ENCODE data around the gene OR9K2. TPM values are rescaled to one million over a fixed set of nuclear protein-coding genes. Genes with fewer than 3 reads are reported as not detected.
A peak's percentile ranks its signal among the peaks of the same experiment; 100 is the strongest.
"Not testable (repeated sequence)": the region's sequence is repeated elsewhere in the genome, so short reads cannot be mapped to it uniquely, and the experiment has no call there.

OR9K2 gene, protein sequence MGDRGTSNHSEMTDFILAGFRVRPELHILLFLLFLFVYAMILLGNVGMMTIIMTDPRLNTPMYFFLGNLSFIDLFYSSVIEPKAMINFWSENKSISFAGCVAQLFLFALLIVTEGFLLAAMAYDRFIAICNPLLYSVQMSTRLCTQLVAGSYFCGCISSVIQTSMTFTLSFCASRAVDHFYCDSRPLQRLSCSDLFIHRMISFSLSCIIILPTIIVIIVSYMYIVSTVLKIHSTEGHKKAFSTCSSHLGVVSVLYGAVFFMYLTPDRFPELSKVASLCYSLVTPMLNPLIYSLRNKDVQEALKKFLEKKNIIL
- total RNA-seq = not detected

DNA sequence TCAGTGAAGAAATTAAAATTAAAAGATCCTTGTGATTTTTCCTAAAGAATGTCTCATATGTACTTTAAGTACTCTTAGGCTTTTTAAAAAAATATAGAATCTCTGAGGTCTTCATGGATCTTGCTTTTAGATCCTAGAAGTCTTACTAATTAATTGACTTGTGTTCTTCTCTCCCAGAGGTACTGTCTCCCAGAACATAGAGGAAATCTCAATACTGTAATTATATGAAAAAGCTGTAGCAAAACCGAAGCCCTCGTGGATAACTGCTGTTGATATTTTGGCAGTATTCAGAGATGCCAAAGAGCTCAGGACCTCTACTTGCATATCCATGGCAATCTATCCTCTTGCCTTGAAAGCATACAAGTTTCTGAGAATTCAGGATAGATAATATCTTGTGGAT lies at the start of gene OR9K2:
TSS of gene OR9K2 (plus strand) at position 301 of the 400 bp plus-strand sequence. CDS start 3,429 bp downstream, outside the sequence.
- CTCF ChIA-PET = no interaction called here
- no peak within 1 kb of the TSS for H3K4me3 Mint-ChIP-seq

DNA sequence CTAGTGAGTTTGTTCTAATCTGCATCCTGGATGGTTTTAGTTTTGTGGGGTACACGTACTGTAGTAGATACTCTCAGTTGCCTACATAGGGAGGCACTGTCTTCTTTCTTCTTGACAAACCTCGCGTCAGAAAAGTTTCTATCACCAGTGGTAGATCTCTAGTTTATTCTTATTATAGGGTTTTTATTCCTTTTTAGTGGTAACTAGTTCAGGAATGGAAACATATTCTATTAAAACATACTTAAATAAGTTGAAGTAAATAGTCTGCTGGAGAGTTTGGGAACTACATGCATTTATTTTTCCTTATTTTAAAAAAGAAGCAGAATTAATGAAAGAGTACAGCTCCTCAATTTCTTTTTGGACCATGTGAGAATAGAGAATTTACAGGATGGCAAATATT lies 33.6 kb upstream of the OR9K2 start:
- peaks cover 10% of the 10 kb centered on the region for H3K27me3 Mint-ChIP-seq (ENCODE audit: low read depth)
- intact Hi-C loops (cut with micrococcal nuclease) = no loop called here
- no peaks in the 10 kb centered on the region for H3K36me3 Mint-ChIP-seq (ENCODE audit: low read depth)
- CTCF ChIA-PET = no interaction called here
- no peak overlapping the region for H3K4me3 Mint-ChIP-seq
- no peaks in the 10 kb centered on the region for H3K9me3 Mint-ChIP-seq
- no peaks in the 10 kb centered on the region for H3K4me1 Mint-ChIP-seq (ENCODE audit: low read depth)
- no peak for DNase-seq
- no peak overlapping the region for H3K27ac Mint-ChIP-seq

More for the DNA sequence above, at the start of gene OR9K2:
- DNase-seq = no peak
- Mint-ChIP-seq H3K27ac (no peak within 1 kb of the TSS), H3K27me3 (ENCODE audit: low read depth) (peaks cover 30% of the 10 kb centered on the region), H3K9me3 (no peaks in the 10 kb centered on the region), H3K36me3 (ENCODE audit: low read depth) (no peaks in the 10 kb centered on the region), H3K4me1 (ENCODE audit: low read depth) (no peaks in the 10 kb centered on the region)
- intact Hi-C loops (cut with micrococcal nuclease) = no loop called here

DNA sequence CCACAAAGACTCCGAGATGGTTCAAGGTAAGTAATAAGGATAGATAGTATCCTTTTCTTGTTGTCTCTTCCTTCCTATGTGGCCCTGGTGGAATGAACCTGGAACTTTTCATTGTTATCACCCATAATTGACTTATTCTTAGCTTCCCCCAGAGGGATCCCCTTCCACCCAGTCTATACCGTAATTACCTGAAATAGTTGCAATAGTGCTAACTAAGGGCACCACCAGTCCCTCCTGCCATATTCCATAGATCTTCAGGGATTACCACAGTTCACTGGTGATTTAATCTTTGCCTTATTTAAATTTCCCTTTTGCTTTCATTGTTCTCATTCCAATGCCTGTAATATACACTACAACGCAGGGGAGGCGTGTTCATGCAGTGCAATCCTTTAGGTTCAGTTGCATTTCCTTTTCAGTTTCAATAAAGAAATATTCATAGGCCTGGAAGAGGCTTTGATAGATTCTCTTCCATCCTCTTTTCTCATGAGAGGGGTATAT lies 13.8 kb upstream of the OR9K2 start:
- DNase-seq = no peak
- Mint-ChIP-seq H3K36me3 (ENCODE audit: low read depth) (no peaks in the 10 kb centered on the region), H3K27me3 (ENCODE audit: low read depth) (peaks cover 6% of the 10 kb centered on the region), H3K4me1 (ENCODE audit: low read depth) (no peaks in the 10 kb centered on the region), H3K4me3 (no peak overlapping the region), H3K9me3 (no peaks in the 10 kb centered on the region), H3K27ac (no peak overlapping the region)
- CTCF ChIA-PET = interaction anchor here (0.5 to 0.7 kb wide), 2 partner anchors 390 to 452 kb away, joined by 3 read pairs; no protein-coding TSS in a partner anchor
- intact Hi-C loops (cut with micrococcal nuclease) = no loop called here

DNA sequence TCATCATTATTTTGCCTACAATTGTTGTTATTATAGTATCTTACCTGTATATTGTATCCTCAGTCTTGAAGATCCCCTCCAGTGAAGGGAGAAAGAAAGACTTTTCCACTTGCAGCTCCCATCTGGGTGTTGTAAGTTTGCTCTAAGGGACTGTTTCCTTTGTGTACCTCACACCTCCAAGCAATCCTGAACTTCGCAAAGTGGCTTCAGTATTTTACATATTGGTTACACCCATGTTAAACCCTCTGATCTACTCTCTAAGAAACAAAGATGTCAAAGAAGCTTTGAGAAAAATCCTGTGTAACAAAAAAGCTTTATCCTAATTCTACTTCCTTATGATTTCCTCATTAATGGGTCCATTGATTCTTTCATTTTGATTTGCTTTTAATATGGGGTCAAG lies 10.1 kb upstream of the OR9K2 start:
- CTCF ChIA-PET = no interaction called here
- Mint-ChIP-seq H3K9me3 (no peaks in the 10 kb centered on the region), H3K27me3 (ENCODE audit: low read depth) (peaks cover 22% of the 10 kb centered on the region), H3K27ac (no peak overlapping the region), H3K4me3 (no peak overlapping the region), H3K36me3 (ENCODE audit: low read depth) (no peaks in the 10 kb centered on the region), H3K4me1 (ENCODE audit: low read depth) (no peaks in the 10 kb centered on the region)
- DNase-seq = no peak
- intact Hi-C loops (cut with micrococcal nuclease) = no loop called here

DNA sequence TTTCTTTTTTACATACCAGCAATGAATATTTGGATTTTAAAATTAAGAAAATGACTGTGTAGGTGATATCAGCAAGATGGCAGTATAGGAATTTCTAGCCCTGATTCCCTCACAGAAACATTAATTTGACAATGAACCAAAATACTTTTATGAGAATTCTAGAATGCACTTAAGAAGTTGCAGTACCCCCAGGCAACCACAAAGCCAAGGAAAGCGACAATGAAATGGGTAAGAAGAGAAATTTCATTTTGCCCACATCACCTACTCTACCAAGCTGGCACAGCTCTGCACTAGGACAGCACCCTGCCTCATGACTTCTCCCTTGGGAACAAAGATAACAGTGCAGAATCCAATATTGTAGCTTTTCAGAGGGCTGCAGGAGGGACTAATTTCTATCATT lies 6.6 kb downstream of the OR9K2 start:
- Mint-ChIP-seq H3K9me3 (no peaks in the 10 kb centered on the region), H3K4me3 (no peak overlapping the region), H3K4me1 (ENCODE audit: low read depth) (no peaks in the 10 kb centered on the region), H3K36me3 (ENCODE audit: low read depth) (no peaks in the 10 kb centered on the region), H3K27ac (no peak overlapping the region), H3K27me3 (ENCODE audit: low read depth) (peaks cover 31% of the 10 kb centered on the region)
- DNase-seq = no peak
- intact Hi-C loops (cut with micrococcal nuclease) = no loop called here
- CTCF ChIA-PET = interaction anchor here (0.6 to 1.1 kb wide), 3 partner anchors 8 to 268 kb away, joined by 3 read pairs; partner anchors contain the start of gene OR6C65

DNA sequence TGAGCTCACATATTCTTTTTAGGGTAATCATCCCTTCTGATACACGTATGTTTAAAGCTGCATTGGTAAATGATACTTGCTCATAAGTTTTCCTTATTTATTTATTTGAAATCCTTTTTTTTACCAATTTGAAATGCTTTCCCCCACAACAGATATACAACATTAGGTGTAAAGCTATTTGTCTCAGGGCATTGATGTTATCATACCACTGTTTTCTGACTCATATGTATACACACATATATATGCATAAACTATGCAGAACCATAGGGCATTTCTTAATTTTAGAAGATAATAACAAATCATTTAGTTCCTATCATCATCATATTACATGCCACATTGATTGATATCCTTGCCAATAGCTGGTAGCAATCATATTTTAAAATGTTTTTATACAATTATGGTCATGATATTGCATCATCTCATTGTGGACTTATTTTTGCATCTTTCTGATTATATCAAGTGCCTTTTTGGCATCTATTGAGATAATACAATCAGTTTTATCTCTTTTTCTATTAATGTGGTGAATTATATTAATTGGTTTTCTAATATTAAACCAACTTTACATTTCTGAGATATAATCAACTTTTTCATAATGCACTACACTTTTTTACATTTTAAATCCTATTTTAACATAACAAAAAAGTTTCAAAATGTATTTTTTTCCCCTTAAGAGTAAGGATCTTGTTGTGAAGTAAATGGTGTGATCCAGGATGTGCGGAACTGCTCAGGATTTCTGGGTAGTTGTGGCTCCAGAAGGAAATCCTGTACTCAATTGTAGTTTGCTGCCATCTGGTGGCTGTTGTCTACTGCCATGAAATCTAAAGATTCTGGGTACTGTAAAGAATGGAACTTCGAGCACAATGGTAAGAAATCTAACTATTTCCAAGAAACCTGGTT lies 16.7 kb downstream of the OR9K2 start:
- intact Hi-C loops (cut with micrococcal nuclease) = loop anchor here (1.0 to 2.0 kb wide), 4 partner anchors 70 to 394 kb away; partner anchors contain the start of gene MUCL1
- Mint-ChIP-seq H3K4me1 (ENCODE audit: low read depth) (no peaks in the 10 kb centered on the region), H3K4me3 (no peak overlapping the region), H3K9me3 (no peaks in the 10 kb centered on the region), H3K27ac (no peak overlapping the region), H3K36me3 (ENCODE audit: low read depth) (no peaks in the 10 kb centered on the region), H3K27me3 (ENCODE audit: low read depth) (no peaks in the 10 kb centered on the region)
- CTCF ChIA-PET = interaction anchor here (0.5 to 1.5 kb wide), 11 partner anchors 31 to 891 kb away, joined by 3 to 9 read pairs (median 3); no protein-coding TSS in a partner anchor
- peak; percentile 70 for DNase-seq

DNA sequence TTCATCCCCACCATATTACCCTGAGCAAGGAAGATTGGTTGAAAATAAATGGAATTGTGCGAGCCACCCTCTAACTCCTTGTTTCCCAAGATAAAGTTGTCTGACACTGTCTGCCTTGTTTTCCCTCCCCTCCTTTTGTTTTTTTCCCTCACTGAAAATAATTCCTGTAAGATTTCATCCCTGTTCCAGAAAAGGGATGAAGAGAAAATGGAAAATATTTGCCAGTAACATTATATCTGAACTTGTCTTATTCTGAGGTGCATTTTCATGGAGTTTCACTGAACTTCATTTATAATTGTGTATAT lies 17.3 kb downstream of the OR9K2 start:
- intact Hi-C loops (cut with micrococcal nuclease) = loop anchor here (1.0 to 2.0 kb wide), 4 partner anchors 70 to 394 kb away; partner anchors contain the start of gene MUCL1
- CTCF ChIA-PET = interaction anchor here (0.6 to 1.5 kb wide), 4 partner anchors 72 to 457 kb away, joined by 3 to 9 read pairs (median 3); no protein-coding TSS in a partner anchor
- Mint-ChIP-seq H3K4me1 (ENCODE audit: low read depth) (no peaks in the 10 kb centered on the region), H3K27me3 (ENCODE audit: low read depth) (no peaks in the 10 kb centered on the region), H3K9me3 (no peaks in the 10 kb centered on the region), H3K4me3 (no peak overlapping the region), H3K27ac (no peak overlapping the region), H3K36me3 (ENCODE audit: low read depth) (no peaks in the 10 kb centered on the region)
- no peak for DNase-seq

DNA sequence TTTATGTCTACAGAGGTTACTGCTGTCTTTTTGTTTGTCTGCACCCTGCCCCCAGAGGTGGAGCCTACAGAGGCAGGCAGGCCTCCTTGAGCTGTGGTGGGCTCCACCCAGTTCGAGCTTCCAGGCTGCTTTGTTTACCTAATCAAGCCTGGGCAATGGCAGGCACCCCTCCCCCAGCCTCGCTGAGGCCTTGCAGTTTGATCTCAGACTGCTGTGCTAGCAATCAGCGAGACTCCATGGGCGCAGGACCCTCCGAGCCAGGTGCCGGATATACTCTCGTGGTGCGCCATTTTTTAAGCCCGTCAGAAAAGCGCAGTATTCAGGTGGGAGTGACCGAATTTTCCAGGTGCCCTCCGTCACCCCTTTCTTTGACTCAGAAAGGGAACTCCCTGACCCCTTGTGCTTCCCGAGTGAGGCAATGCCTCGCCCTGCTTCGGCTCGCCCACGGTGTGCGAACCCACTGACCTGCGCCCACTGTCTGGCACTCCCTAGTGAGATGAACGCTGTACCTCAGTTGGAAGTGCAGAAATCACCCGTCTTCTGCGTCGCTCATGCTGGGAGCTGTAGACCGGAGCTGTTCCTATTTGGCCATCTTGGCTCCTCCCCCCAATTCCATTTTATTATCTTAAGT lies 40.9 kb downstream of the OR9K2 start:
- DNase-seq; H3K27me3 Mint-ChIP-seq (ENCODE audit: low read depth); intact Hi-C loops (cut with micrococcal nuclease); H3K36me3 Mint-ChIP-seq (ENCODE audit: low read depth); H3K4me3 Mint-ChIP-seq; H3K4me1 Mint-ChIP-seq (ENCODE audit: low read depth); CTCF ChIA-PET; H3K27ac Mint-ChIP-seq; H3K9me3 Mint-ChIP-seq: not testable (repeated sequence)

DNA sequence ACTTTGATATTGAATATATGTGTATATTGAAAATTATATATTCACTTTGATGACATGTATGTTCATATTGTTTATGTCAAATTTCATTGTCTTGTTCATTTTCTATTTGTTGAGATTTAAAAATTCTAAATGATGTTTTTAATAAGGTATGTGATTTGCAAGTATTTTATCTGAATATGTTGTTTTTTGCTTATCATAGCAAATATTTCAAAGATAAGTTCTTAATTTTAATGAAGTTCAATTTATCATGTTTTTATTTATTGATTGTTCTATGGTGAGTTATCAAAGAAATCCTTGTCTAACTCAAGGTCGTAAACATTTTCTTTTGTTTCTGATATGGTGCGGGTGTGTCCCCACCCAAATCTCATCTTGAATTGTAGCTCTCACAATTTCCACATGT lies 45.2 kb downstream of the OR9K2 start:
- no peak for DNase-seq
- no peaks in the 10 kb centered on the region for H3K9me3 Mint-ChIP-seq
- peaks cover 9% of the 10 kb centered on the region for H3K27me3 Mint-ChIP-seq (ENCODE audit: low read depth)
- CTCF ChIA-PET = no interaction called here
- H3K27ac Mint-ChIP-seq = no peak overlapping the region
- intact Hi-C loops (cut with micrococcal nuclease) = no loop called here
- no peaks in the 10 kb centered on the region for H3K36me3 Mint-ChIP-seq (ENCODE audit: low read depth)
- H3K4me3 Mint-ChIP-seq = no peak overlapping the region
- peaks cover 3% of the 10 kb centered on the region for H3K4me1 Mint-ChIP-seq (ENCODE audit: low read depth)

DNA sequence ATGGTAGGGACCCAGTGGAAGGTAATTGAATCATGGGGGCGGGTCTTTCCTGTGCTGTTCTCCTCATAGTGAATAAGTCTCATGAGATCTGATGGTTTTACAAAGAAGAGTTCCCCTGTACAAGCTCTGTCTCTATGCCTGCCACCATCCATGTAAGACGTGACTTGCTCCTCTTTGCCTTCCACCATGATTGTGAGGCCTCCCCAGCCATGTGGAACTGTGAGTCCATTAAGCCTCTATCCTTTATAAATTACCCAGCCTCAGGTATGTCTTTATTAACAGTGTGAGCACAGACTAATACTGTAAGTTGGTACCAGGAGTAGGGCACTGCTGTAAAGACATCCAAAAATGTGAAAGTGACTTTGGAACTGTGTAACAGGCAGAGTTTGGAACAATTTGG lies 45.6 kb downstream of the OR9K2 start:
- H3K4me1 Mint-ChIP-seq (ENCODE audit: low read depth); H3K9me3 Mint-ChIP-seq; CTCF ChIA-PET; H3K36me3 Mint-ChIP-seq (ENCODE audit: low read depth); DNase-seq; intact Hi-C loops (cut with micrococcal nuclease); H3K27me3 Mint-ChIP-seq (ENCODE audit: low read depth); H3K4me3 Mint-ChIP-seq: not testable (repeated sequence)
- peak overlapping the region; percentile 63 for H3K27ac Mint-ChIP-seq

DNA sequence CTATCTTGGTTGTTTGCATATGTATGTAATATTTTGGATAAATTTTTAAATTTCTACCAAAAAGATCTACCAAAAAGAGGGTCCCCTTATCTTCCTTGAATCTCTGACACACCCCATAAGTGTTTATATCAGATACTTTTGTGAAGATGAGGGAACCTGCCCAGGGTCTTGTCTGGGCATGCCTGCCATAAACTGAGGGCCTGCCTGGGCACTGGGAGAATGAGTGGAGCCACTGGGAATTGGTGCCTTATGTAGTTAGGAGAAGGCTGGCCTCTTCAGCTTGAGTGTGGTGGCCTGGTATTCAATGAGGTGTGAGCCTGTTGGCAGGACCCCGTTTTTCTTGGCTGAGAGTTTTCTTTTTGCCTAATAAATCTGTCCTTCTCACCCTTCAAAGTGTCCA lies 46.5 kb downstream of the OR9K2 start:
- H3K4me1 Mint-ChIP-seq (ENCODE audit: low read depth) = peaks cover 5% of the 10 kb centered on the region
- CTCF ChIA-PET = no interaction called here
- no peak for DNase-seq
- H3K4me3 Mint-ChIP-seq = no peak overlapping the region
- peaks cover 8% of the 10 kb centered on the region for H3K27me3 Mint-ChIP-seq (ENCODE audit: low read depth)
- intact Hi-C loops (cut with micrococcal nuclease) = no loop called here
- no peak overlapping the region for H3K27ac Mint-ChIP-seq
- peaks cover under 1% of the 10 kb centered on the region for H3K36me3 Mint-ChIP-seq (ENCODE audit: low read depth)
- H3K9me3 Mint-ChIP-seq = peaks cover 2% of the 10 kb centered on the region

DNA sequence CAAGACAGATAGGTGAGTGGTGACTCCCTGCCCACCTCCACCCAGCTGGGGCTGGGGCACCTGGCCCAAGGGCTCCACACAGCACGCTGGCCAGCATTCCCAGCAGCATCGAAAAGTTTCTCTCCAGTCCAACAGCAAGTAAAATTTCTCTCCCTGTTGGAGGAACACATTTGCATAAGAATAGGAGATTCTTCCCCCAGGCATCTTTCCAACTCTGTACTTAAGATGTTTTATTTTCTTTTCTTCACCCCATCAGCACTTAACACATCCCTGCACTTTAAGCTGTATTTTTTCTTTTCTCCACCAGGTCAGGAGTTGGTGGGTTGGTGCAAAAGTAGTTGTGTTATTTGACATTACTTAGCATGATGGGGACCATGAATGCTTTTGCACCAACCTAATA lies 47.2 kb downstream of the OR9K2 start:
- no peak overlapping the region for H3K27ac Mint-ChIP-seq
- CTCF ChIA-PET = no interaction called here

More for the DNA sequence above, 47.2 kb downstream of the OR9K2 start:
- Mint-ChIP-seq H3K4me3 (no peak overlapping the region), H3K9me3 (peaks cover 9% of the 10 kb centered on the region), H3K27me3 (ENCODE audit: low read depth) (peaks cover 16% of the 10 kb centered on the region), H3K36me3 (ENCODE audit: low read depth) (peaks cover 3% of the 10 kb centered on the region), H3K4me1 (ENCODE audit: low read depth) (peaks cover 5% of the 10 kb centered on the region)
- no peak for DNase-seq
- intact Hi-C loops (cut with micrococcal nuclease) = no loop called here
